HepG2 (cell line): ENCODE measurements around the gene NFAT5. TPM values are rescaled to one million over a fixed set of nuclear protein-coding genes. Genes with fewer than 3 reads are reported as not detected.

ENCODE experiments used
- CAMTA2 ChIP-seq: sonication (generic); formaldehyde crosslinking; IDR thresholded peaks from 2 replicates; pipeline ENCODE4 v1.4.0; 2020; ENCODE audit warnings: mild to moderate bottlenecking, missing genetic modification reagents, borderline replicate concordance
- MAZ ChIP-seq, 2 experiments: sonication (generic) in 1 of 2; formaldehyde crosslinking in 1 of 2; IDR thresholded peaks; 2 replicates each; pipeline versions ENCODE4 v1.5.0 to v1.6.1; 2012 to 2020; ENCODE audit warnings: low read depth in 2 of 2, mild to moderate bottlenecking in 2 of 2, borderline replicate concordance in 1 of 2, improper control_type of control experiment in 1 of 2, low read length in 1 of 2, missing genetic modification reagents in 1 of 2, moderate library complexity in 1 of 2
- NFYC ChIP-seq: IDR thresholded peaks from 2 replicates; pipeline ENCODE4 v1.6.1; 2016; ENCODE audit warnings: missing genetic modification reagents, missing compliant biosample characterization
- PTBP1 ChIP-seq: fragments of 200-400 bp; formaldehyde crosslinking; IDR thresholded peaks from 2 replicates; pipeline ENCODE4 v1.6.1; 2018; ENCODE audit warnings: low read length, low read depth; ENCODE audit not compliant: poor library complexity, severe bottlenecking
- SMAD1 ChIP-seq: sonication (generic); formaldehyde crosslinking; IDR thresholded peaks from 2 replicates; pipeline ENCODE4 v1.4.0; 2020; ENCODE audit warnings: missing genetic modification reagents, low read depth, mild to moderate bottlenecking, borderline replicate concordance
- SRY ChIP-seq: sonication (generic); formaldehyde crosslinking; IDR thresholded peaks from 2 replicates; pipeline ENCODE4 v1.8.0; 2022; ENCODE audit warnings: mild to moderate bottlenecking, missing genetic modification reagents
- TAF1 ChIP-seq: sonication (generic); formaldehyde crosslinking; IDR thresholded peaks from 2 replicates; pipeline ENCODE4 v1.4.0; 2020; ENCODE audit warnings: missing genetic modification reagents
- TARDBP ChIP-seq: sonication (generic); formaldehyde crosslinking; IDR thresholded peaks from 2 replicates; pipeline ENCODE4 v1.8.0; 2022; ENCODE audit warnings: mild to moderate bottlenecking, missing genetic modification reagents
- U2AF2 ChIP-seq: fragments of 200-400 bp; formaldehyde crosslinking; IDR thresholded peaks from 2 replicates; pipeline ENCODE4 v1.6.1; 2017; ENCODE audit warnings: low read depth, mild to moderate bottlenecking, low read length
- ZNF207 ChIP-seq: fragments of 450-650 bp; IDR thresholded peaks from 2 replicates; pipeline ENCODE4 v1.6.1; 2016; ENCODE audit warnings: antibody characterized with exemption, borderline replicate concordance
- ZNF264 ChIP-seq: sonication (generic); formaldehyde crosslinking; IDR thresholded peaks from 2 replicates; pipeline ENCODE4 v1.4.0; 2020; ENCODE audit warnings: missing genetic modification reagents
- ZNF343 ChIP-seq: sonication (generic); formaldehyde crosslinking; IDR thresholded peaks from 2 replicates; pipeline ENCODE4 v1.4.0; 2020; ENCODE audit warnings: mild to moderate bottlenecking, missing genetic modification reagents
- ZNF530 ChIP-seq: sonication (generic); formaldehyde crosslinking; IDR thresholded peaks from 2 replicates; pipeline ENCODE4 v1.5.0; 2020; ENCODE audit warnings: low read depth, mild to moderate bottlenecking, missing genetic modification reagents
- ZNF563 ChIP-seq: sonication (generic); formaldehyde crosslinking; IDR thresholded peaks from 2 replicates; pipeline ENCODE4 v1.8.0; 2022; ENCODE audit warnings: mild to moderate bottlenecking, moderate library complexity, missing genetic modification reagents
- ZNF773 ChIP-seq: sonication (generic); formaldehyde crosslinking; IDR thresholded peaks from 2 replicates; pipeline ENCODE4 v1.4.0; 2020; ENCODE audit warnings: missing genetic modification reagents, borderline replicate concordance
- ZNF788 ChIP-seq: sonication (generic); formaldehyde crosslinking; IDR thresholded peaks from 2 replicates; pipeline ENCODE4 v1.5.0; 2020; ENCODE audit warnings: mild to moderate bottlenecking, missing genetic modification reagents, borderline replicate concordance
- ZNF878 ChIP-seq: sonication (generic); formaldehyde crosslinking; IDR thresholded peaks from 2 replicates; pipeline ENCODE4 v1.8.1; 2023; ENCODE audit warnings: mild to moderate bottlenecking, missing genetic modification reagents, moderate library complexity
- polyA plus RNA-seq, 8 experiments: library from polyadenylated mRNA; depleted of rRNA in 3 of 8; stranded (reverse) in 7 of 8; unstranded in 1 of 8; fragments of >200 nt; fragmentation: Illumina TruSeq in 4 of 8; extraction: Trizol in 4 of 8; gene quantifications; 2 replicates each; pipeline versions ENCODE4 v1.2.1 to v1.2.3, GENCODE V29; 2011 to 2016; ENCODE audit warnings: low read depth in 4 of 8, missing spikeins in 1 of 8, mixed read lengths in 1 of 8; ENCODE audit not compliant: insufficient read depth in 1 of 8
- total RNA-seq, 5 experiments: library from RNA; depleted of rRNA; stranded (reverse); fragments of >200 nt; fragmentation: Illumina TruSeq; extraction: Trizol; gene quantifications; 2 replicates each; pipeline ENCODE4 v1.2.3, GENCODE V29; 2016; ENCODE audit warnings: low read depth in 1 of 5
- TF ChIP-seq, protein P1 (sequence below): sonication (generic); formaldehyde crosslinking; IDR thresholded peaks from 2 replicates; pipeline ENCODE4 v1.9.0; 2021; ENCODE audit warnings: missing genetic modification reagents, mild to moderate bottlenecking, borderline replicate concordance
- TF ChIP-seq, protein P2 (sequence below): sonication (generic); formaldehyde crosslinking; IDR thresholded peaks from 2 replicates; pipeline ENCODE4 v1.4.0; 2020; ENCODE audit warnings: low read depth, mild to moderate bottlenecking, missing genetic modification reagents
- TF ChIP-seq, protein P3 (sequence below): sonication (generic); formaldehyde crosslinking; IDR thresholded peaks from 2 replicates; pipeline ENCODE4 v1.4.0; 2020; ENCODE audit warnings: missing genetic modification reagents, borderline replicate concordance

Gene NFAT5
- total and polyA plus RNA-seq, 2 of the 13 experiments (the other 11 are each of a cell fraction or from before 2014, with no cell fraction given), result 20.5 to 54.3 TPM

DNA sequence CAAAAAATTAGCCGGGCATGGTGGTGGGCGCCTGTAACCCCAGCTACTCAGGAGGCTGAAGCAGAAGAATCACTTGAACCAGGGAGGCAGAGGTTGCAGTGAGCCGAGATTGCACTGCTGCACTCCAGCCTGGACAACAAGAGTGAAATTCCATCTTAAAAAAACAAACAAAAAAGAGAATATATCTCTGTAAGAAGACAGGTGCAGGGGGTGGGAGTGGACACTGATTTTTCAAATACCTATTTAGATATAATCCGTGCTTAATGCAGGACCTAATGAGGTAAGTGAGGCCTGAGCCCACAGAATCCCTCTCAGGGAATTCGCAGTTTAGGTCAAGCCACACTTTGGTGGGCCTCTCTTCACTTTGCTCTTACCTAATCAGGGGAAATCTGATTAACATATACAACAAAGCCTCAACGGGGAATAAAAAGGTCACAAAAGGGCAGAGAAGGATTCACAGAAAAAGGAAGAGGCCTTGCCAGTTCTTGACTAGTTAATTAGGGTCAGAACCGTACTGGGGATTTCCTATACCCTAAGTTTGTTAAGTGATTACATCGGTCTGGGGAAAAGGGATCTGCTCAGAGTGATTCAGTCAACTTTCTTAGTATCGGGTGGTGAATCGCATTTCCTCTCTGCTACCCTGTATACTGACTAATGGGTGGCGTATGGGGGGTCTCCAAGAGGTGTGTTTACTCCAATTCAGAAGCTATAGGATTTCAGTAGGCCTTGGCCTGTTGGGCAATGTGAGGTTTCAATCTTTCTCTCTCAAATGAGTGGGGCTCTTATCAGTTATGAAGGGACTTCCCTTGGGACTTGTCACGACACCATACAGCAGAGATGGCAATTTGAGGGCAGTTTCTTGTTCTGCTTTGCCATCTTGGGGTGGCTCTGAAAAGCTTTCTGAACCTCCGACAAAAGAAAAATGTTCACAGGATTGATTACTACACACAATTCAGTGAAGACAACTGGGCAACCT lies 1.9 kb upstream of the NFAT5 start (continued):
- TF ChIP-seq, protein P1, sequence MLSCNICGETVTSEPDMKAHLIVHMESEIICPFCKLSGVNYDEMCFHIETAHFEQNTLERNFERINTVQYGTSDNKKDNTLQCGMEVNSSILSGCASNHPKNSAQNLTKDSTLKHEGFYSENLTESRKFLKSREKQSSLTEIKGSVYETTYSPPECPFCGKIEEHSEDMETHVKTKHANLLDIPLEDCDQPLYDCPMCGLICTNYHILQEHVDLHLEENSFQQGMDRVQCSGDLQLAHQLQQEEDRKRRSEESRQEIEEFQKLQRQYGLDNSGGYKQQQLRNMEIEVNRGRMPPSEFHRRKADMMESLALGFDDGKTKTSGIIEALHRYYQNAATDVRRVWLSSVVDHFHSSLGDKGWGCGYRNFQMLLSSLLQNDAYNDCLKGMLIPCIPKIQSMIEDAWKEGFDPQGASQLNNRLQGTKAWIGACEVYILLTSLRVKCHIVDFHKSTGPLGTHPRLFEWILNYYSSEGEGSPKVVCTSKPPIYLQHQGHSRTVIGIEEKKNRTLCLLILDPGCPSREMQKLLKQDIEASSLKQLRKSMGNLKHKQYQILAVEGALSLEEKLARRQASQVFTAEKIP (CRISPR knock-in tag), result no peak
- TF ChIP-seq ZNF343 (CRISPR knock-in tag) (no peak), TAF1 (CRISPR knock-in tag) (peak; percentile 20; the same call in 1 of the 2 replicates), SMAD1 (CRISPR knock-in tag) (no peak), ZNF563 (CRISPR knock-in tag) (0 out of 2 replicates have a peak, but pooled peaks have one; percentile 22), PTBP1 (no peak), ZNF530 (no peak), ZNF878 (CRISPR knock-in tag) (no peak), NFYC (no peak), ZNF264 (CRISPR knock-in tag) (peak; percentile 18; the same call in 1 of the 2 replicates), CAMTA2 (CRISPR knock-in tag) (no peak), ZNF788 (0 out of 2 replicates have a peak, but pooled peaks have one; percentile 31), ZNF773 (CRISPR knock-in tag) (no peak), U2AF2 (no peak), MAZ (IDR thresholded peaks at IDR 0.05; ENCODE audit: borderline replicate concordance, low read depth, low read length) (no peak), MAZ (CRISPR knock-in tag; IDR thresholded peaks at IDR 0.05; ENCODE audit: low read depth) (0 out of 2 replicates have a peak, but pooled peaks have one; percentile 24), SRY (CRISPR knock-in tag) (no peak; the same call in 1 of the 2 replicates), TARDBP (CRISPR knock-in tag) (0 out of 2 replicates have a peak, but pooled peaks have one; percentile 11), ZNF207 (no peak)
- TF ChIP-seq, protein P2, sequence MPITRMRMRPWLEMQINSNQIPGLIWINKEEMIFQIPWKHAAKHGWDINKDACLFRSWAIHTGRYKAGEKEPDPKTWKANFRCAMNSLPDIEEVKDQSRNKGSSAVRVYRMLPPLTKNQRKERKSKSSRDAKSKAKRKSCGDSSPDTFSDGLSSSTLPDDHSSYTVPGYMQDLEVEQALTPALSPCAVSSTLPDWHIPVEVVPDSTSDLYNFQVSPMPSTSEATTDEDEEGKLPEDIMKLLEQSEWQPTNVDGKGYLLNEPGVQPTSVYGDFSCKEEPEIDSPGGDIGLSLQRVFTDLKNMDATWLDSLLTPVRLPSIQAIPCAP (CRISPR knock-in tag), result no peak
- TF ChIP-seq, protein P3, sequence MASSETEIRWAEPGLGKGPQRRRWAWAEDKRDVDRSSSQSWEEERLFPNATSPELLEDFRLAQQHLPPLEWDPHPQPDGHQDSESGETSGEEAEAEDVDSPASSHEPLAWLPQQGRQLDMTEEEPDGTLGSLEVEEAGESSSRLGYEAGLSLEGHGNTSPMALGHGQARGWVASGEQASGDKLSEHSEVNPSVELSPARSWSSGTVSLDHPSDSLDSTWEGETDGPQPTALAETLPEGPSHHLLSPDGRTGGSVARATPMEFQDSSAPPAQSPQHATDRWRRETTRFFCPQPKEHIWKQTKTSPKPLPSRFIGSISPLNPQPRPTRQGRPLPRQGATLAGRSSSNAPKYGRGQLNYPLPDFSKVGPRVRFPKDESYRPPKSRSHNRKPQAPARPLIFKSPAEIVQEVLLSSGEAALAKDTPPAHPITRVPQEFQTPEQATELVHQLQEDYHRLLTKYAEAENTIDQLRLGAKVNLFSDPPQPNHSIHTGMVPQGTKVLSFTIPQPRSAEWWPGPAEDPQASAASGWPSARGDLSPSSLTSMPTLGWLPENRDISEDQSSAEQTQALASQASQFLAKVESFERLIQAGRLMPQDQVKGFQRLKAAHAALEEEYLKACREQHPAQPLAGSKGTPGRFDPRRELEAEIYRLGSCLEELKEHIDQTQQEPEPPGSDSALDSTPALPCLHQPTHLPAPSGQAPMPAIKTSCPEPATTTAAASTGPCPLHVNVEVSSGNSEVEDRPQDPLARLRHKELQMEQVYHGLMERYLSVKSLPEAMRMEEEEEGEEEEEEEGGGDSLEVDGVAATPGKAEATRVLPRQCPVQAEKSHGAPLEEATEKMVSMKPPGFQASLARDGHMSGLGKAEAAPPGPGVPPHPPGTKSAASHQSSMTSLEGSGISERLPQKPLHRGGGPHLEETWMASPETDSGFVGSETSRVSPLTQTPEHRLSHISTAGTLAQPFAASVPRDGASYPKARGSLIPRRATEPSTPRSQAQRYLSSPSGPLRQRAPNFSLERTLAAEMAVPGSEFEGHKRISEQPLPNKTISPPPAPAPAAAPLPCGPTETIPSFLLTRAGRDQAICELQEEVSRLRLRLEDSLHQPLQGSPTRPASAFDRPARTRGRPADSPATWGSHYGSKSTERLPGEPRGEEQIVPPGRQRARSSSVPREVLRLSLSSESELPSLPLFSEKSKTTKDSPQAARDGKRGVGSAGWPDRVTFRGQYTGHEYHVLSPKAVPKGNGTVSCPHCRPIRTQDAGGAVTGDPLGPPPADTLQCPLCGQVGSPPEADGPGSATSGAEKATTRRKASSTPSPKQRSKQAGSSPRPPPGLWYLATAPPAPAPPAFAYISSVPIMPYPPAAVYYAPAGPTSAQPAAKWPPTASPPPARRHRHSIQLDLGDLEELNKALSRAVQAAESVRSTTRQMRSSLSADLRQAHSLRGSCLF (CRISPR knock-in tag), result no peak
